NCI-H1092 (cell line): ENCODE data around the gene TRAPPC11.

Experiments
- DNase-seq: peaks from one replicate; lab custom pipeline; 2025; lab: John Stamatoyannopoulos, UW

TRAPPC11 gene

GRCh38 chr4:183758061-183758757 is 99.1 kb downstream of the TRAPPC11 start:
- no peak for DNase-seq

DNA sequence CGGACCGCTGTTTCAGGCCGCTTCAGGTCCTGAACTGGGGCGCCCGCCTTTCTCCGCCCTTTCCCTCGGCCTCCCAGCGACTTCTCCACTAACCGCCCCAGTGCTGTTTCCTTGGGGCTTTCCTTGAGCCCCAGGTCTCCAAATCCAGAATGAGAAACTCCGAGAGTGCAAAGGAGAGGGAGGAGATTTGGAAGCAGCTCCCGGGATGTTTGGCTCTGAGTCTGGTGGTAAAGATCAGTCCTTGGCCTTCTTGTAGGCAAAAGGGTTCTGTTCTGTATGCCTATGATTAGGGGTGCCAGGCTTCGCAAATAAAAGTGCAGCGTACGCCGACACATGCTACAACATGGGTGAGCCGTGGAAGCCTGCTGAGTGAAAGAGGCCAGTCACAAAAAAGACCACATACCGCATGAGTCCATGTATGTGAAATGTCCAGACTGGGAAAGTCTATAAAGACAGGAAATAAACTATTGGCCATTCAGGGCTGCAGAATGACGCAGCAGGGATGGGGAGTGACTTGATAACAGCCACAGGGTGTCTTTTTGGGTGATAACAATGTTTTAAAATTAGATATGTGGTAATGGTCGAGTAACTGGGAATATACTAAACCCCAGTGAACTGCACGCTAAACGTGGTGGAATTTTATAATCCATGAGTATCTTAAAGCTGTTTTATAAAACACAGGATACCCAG is 99.8 kb downstream of the TRAPPC11 start:
- DNase-seq: no peak

DNA sequence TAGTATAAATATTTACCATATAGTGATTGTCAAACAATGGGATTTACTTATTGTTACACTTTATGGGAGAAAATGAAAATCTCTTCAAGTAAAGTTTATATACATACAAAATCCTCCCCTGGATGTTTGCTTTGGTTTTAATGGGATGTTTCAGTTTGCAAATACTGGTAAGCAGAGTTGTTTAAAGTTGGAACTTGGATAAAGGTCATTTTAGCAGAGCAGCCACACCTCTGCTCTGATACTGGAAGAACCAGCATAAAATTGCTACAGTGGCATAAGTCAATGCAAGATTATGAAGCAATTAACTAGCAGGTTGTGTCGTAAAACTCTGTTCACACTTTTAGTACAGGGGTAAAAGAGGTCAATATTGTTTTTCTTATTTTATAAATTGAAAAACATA is 101.2 kb downstream of the TRAPPC11 start:
- DNase-seq: no peak
